ENCODE results near the gene PCNX3. TPM values are rescaled to one million over a fixed set of nuclear protein-coding genes. Genes with fewer than 3 reads are reported as not detected.

PCNX3 gene
- total RNA-seq, 3 donors from 2014 or later, result 55.8 to 59.7 (median 59.5) TPM

DNA sequence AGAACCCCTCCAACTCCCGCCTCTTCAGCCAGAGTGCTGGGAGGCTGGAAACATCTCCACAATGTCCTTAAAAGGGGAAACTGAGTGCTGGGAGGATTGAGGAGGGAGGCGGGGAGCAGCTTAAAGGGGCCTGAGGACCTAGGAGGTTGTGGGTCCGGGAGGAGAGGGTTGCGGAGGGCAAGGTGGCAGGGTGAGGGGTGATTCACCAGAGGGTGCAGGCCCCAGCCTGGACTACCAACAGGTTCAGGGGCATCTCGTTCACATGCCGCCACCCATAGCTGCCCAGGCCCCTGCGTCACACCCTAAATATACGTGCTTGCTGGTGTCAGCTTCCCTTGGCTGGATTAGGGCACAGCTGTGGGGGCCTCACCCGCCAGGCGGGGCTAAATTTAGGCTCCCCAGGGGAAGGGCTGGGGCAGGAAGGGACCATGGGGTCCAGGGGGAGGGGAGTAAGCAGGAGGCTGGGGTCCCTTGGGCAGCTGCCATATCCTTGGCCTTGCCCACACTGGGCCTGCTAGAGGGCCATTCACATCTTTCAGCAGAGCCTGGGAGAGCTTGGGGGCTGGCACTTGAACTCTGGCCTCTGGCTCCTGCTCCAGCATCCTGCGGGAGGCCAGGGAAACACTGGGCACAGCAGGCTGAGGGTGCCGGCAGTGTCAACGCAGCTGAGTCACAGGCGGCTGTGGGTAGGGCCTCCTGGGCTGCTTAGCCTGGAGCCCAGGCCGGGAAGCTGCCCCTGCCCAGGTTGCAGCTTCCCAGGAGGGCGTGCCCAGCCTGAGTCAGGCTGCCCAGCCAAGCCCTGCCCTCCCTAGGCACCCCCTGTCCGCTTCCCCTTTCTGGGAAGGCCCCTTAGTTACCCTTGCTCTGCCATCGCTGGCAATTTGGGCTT lies 38.5 kb upstream of the PCNX3 start:
- H3K9me3 Mint-ChIP-seq, result no peaks in the 10 kb centered on the region
- H3K36me3 Mint-ChIP-seq (ENCODE audit: insufficient read depth), result peaks cover 12% of the 10 kb centered on the region
- peak; percentile 26 for DNase-seq
- ATAC-seq, result peak; percentile 17 to 19
- peak overlapping the region; percentile 85 for H3K4me3 Mint-ChIP-seq
- H3K27me3 Mint-ChIP-seq (ENCODE audit: low read depth), result no peaks in the 10 kb centered on the region
- peaks cover 44% of the 10 kb centered on the region for H3K4me1 Mint-ChIP-seq (ENCODE audit: low read depth)

DNA sequence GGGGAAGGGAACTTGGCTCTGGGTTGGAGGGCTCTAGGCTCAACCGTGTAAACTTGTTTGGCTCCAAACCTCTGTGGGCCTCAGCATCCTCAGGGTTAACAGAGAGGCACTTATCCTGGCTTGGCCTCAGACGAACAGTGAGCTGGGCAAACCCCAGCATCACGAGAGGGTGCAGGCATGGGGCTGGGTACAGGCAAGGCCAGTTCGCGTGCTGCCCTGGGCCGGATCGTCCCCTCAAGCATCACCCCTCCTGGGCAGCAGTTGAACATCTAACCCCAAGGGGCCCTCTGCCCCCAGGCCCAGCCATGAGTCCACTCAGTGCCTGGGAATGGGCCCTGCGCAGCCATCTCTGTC lies 37.8 kb upstream of the PCNX3 start:
- no peaks in the 10 kb centered on the region for H3K9me3 Mint-ChIP-seq
- H3K4me3 Mint-ChIP-seq, result peak overlapping the region; percentile 85
- ATAC-seq (no peak), DNase-seq (no peak)
- H3K36me3 Mint-ChIP-seq (ENCODE audit: insufficient read depth), result peaks cover 15% of the 10 kb centered on the region
- H3K4me1 Mint-ChIP-seq (ENCODE audit: low read depth), result peaks cover 42% of the 10 kb centered on the region
- no peaks in the 10 kb centered on the region for H3K27me3 Mint-ChIP-seq (ENCODE audit: low read depth)

DNA sequence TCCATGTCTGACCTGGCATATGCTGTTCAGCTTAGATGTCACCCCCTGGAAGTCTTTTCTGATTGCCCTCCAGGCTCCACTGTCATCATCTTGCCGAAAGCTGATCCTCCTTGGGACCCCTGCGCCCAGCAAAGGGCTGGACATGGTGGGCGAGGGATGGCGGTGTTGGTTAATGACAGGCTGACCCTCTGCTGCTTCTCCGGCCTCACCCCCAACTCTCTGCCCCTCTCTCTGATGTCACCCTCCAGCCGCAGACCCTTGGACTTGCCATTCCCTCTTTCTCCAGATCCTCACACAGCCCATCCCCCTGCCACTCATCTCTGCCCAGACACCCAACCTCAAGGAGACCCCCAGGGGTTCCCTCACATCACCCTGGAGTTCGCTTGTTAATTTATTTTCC lies 37.4 kb upstream of the PCNX3 start:
- H3K4me1 Mint-ChIP-seq (ENCODE audit: low read depth), result peaks cover 40% of the 10 kb centered on the region
- no peak for DNase-seq
- peak overlapping the region; percentile 85 for H3K4me3 Mint-ChIP-seq
- H3K27me3 Mint-ChIP-seq (ENCODE audit: low read depth), result no peaks in the 10 kb centered on the region
- no peak for ATAC-seq
- H3K36me3 Mint-ChIP-seq (ENCODE audit: insufficient read depth), result peaks cover 19% of the 10 kb centered on the region
- H3K9me3 Mint-ChIP-seq, result no peaks in the 10 kb centered on the region

DNA sequence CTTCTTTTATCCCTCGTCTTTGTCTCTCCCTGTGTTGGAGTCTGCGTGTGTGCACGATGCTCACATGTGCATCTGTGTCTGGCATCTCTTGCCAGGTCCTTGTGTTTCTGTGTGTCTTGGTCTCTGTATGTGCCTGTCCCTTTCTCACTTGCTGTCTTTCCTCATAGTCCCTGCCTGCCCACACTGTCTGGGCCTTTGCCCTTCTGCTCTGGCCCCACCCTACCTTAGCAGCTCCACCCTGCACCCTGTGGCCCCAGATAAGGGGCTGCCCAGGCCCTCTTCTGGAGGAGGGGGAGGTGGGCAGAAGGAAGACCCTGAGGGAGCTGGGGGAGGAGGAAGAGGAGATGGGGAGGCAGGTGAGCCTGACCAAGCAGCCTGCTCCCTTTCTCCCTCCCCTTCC lies 36.9 kb upstream of the PCNX3 start:
- Mint-ChIP-seq H3K4me3 (peak overlapping the region; percentile 51), H3K36me3 (ENCODE audit: insufficient read depth) (peaks cover 19% of the 10 kb centered on the region), H3K4me1 (ENCODE audit: low read depth) (peaks cover 36% of the 10 kb centered on the region), H3K27me3 (ENCODE audit: low read depth) (no peaks in the 10 kb centered on the region), H3K9me3 (no peaks in the 10 kb centered on the region)
- no peak for DNase-seq
- ATAC-seq, result no peak

DNA sequence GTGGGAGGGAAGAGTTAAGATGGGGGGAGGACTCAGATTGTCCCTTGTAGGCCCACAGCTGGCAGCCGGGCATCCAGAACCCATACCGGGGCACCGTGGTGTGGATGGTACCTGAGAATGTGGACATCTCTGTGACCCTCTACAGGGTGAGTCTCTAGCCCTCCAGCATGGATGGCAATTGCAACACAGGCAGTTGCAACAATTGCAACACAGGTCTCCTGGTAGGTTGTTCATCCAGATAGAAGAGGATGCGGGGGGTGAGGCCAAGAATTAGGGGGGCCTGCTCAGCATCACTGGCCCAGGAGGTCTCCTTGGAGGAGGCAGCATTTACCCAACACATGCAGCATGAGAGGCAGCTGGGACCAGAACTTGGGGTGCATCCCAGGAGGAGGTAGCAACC lies 36.3 kb upstream of the PCNX3 start:
- H3K4me1 Mint-ChIP-seq (ENCODE audit: low read depth), result peaks cover 34% of the 10 kb centered on the region
- no peak for ATAC-seq
- no peaks in the 10 kb centered on the region for H3K27me3 Mint-ChIP-seq (ENCODE audit: low read depth)
- H3K9me3 Mint-ChIP-seq, result no peaks in the 10 kb centered on the region
- H3K36me3 Mint-ChIP-seq (ENCODE audit: insufficient read depth), result peaks cover 22% of the 10 kb centered on the region
- H3K4me3 Mint-ChIP-seq, result no peak overlapping the region
- no peak for DNase-seq

DNA sequence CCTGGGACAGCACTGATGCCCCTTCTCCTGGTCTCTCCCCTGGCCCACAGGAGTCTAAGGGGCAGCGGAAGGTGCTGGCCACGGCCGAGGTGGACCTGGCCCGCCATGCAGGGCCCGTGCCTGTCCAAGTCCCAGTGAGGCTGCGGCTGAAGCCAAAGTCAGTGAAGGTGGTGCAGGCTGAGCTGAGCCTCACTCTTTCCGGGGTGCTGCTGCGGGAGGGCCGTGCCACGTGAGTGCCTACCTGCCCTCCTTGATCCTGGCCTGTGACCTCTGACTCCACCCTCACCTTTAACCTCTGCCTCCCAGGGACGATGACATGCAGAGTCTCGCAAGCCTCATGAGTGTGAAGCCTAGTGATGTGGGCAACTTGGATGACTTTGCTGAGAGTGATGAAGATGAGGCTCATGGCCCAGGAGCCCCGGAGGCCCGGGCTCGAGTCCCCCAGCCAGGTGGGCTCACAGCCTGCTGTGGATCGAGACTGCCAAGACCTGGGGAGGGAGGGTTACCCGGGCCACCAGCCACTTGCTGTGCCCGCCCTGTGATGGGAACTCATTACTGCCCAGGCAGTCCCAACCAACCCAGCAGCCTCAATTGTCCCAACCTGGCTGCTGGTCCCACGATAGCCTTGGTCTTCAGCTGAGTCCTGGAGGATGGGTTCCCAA lies 35.4 kb upstream of the PCNX3 start:
- peaks cover 28% of the 10 kb centered on the region for H3K4me1 Mint-ChIP-seq (ENCODE audit: low read depth)
- no peak for DNase-seq

DNA sequence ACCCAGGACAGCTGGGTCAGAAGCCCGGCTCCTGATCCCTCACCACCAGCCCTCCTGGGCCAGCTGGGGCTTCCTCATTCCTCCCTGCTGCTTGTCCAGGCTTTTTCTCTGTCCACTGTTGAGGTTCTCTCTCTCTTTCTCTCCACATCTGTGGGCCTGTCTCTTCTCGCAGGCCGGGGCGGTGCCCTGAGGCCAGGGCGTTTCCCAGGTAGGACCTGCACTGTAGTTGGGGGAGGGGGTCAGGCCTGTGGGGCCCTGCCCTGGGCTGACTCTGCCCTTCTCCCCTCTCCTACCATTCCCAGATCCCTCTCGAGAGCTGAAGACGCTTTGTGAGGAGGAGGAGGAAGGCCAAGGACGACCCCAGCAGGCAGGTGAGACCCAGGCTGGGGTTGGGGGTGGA lies 34.8 kb upstream of the PCNX3 start:
- H3K4me1 Mint-ChIP-seq (ENCODE audit: low read depth), result peaks cover 23% of the 10 kb centered on the region
- H3K27me3 Mint-ChIP-seq (ENCODE audit: low read depth), result no peaks in the 10 kb centered on the region
- peaks cover 25% of the 10 kb centered on the region for H3K36me3 Mint-ChIP-seq (ENCODE audit: insufficient read depth)
- no peak overlapping the region for H3K4me3 Mint-ChIP-seq
- no peak for ATAC-seq
- no peak for DNase-seq
- no peaks in the 10 kb centered on the region for H3K9me3 Mint-ChIP-seq

More for the DNA sequence above, 35.4 kb upstream of the PCNX3 start:
- no peaks in the 10 kb centered on the region for H3K9me3 Mint-ChIP-seq
- no peaks in the 10 kb centered on the region for H3K27me3 Mint-ChIP-seq (ENCODE audit: low read depth)
- H3K4me3 Mint-ChIP-seq, result no peak overlapping the region
- H3K36me3 Mint-ChIP-seq (ENCODE audit: insufficient read depth), result peaks cover 25% of the 10 kb centered on the region
- ATAC-seq, result no peak

DNA sequence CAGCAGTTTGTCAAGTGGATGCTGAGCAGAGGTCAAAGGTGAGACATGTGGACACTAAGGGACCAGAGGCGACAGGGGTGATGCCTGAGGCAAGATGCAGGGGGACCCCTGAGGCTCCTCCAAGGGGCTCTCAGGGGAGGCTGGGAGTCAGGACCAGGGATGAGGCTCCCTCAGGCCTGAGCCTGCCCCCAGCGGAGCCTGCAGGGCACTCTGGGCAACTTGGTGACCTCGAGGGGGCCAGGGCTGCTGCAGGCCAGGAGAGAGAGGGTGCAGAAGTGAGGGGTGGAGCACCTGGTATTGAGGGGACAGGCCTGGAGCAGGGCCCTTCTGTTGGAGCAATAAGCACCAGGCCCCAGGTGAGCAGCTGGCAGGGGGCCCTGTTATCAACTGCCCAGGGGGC lies 33.6 kb upstream of the PCNX3 start:
- ATAC-seq (no peak), DNase-seq (no peak)
- H3K36me3 Mint-ChIP-seq (ENCODE audit: insufficient read depth), result peaks cover 25% of the 10 kb centered on the region
- H3K27me3 Mint-ChIP-seq (ENCODE audit: low read depth), result no peaks in the 10 kb centered on the region
- H3K4me3 Mint-ChIP-seq, result no peak overlapping the region
- peaks cover 26% of the 10 kb centered on the region for H3K4me1 Mint-ChIP-seq (ENCODE audit: low read depth)
- no peaks in the 10 kb centered on the region for H3K9me3 Mint-ChIP-seq

DNA sequence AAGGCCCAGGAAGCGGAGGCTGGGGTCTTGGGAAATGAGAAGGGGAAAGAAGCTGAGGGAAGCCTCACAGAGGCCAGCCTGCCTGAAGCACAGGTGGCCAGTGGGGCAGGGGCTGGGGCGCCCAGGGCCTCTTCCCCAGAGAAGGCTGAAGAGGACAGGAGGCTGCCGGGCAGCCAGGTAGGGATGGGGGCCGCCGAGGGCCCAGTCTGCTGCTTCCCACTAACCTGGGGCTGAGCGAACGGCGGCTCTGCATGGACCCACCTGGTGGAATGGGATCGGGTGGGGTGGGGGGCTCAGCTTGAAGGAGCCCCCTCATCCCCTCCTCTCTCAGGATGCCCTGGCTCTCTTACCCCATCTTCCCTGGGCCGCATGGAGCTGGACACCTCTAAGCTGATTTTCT lies 32.0 kb upstream of the PCNX3 start:
- peaks cover 24% of the 10 kb centered on the region for H3K36me3 Mint-ChIP-seq (ENCODE audit: insufficient read depth)

DNA sequence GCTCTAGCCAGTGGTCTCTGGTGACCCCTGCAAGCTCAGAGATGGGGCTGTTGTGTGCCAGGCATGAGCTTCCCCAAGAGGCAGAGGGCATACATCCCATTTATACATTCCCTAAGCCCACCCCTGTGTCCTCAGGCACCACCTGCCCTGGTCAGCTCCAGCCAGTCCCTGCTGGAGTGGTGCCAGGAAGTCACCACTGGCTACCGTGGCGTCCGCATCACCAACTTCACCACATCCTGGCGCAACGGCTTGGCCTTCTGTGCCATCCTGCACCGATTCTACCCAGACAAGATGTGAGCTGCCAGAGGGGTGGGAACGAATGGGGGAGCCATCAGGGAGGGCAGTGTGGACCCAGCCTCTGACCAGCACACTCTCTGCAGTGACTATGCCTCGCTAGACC lies 31.5 kb upstream of the PCNX3 start:
- peaks cover 30% of the 10 kb centered on the region for H3K4me1 Mint-ChIP-seq (ENCODE audit: low read depth)
- ATAC-seq (no peak), DNase-seq (no peak)
- H3K36me3 Mint-ChIP-seq (ENCODE audit: insufficient read depth), result peaks cover 22% of the 10 kb centered on the region
- H3K4me3 Mint-ChIP-seq, result no peak overlapping the region
- no peaks in the 10 kb centered on the region for H3K9me3 Mint-ChIP-seq
- no peaks in the 10 kb centered on the region for H3K27me3 Mint-ChIP-seq (ENCODE audit: low read depth)

More for the DNA sequence above, 32.0 kb upstream of the PCNX3 start:
- DNase-seq (no peak), ATAC-seq (no peak)
- no peaks in the 10 kb centered on the region for H3K27me3 Mint-ChIP-seq (ENCODE audit: low read depth)
- no peaks in the 10 kb centered on the region for H3K9me3 Mint-ChIP-seq
- H3K4me3 Mint-ChIP-seq, result no peak overlapping the region
- peaks cover 26% of the 10 kb centered on the region for H3K4me1 Mint-ChIP-seq (ENCODE audit: low read depth)

DNA sequence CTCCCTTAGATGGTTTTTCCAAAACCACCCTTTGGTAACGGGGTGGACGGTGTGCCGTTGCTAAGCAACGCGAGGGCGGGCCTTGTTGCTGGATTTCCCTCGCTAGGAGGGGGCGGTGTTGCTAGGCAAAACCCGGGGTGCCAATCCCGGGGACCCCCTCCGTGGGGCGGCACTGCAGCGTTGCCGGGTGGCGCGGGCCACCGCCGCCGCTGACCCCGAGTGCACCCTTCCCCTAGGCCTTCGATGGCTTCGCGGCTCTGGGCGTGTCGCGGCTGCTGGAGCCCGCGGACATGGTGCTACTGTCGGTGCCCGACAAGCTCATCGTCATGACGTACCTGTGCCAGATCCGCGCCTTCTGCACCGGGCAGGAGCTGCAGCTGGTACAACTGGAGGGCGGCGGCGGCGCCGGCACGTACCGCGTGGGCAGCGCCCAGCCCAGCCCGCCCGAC lies 30.8 kb upstream of the PCNX3 start:
- ATAC-seq, result no peak

DNA sequence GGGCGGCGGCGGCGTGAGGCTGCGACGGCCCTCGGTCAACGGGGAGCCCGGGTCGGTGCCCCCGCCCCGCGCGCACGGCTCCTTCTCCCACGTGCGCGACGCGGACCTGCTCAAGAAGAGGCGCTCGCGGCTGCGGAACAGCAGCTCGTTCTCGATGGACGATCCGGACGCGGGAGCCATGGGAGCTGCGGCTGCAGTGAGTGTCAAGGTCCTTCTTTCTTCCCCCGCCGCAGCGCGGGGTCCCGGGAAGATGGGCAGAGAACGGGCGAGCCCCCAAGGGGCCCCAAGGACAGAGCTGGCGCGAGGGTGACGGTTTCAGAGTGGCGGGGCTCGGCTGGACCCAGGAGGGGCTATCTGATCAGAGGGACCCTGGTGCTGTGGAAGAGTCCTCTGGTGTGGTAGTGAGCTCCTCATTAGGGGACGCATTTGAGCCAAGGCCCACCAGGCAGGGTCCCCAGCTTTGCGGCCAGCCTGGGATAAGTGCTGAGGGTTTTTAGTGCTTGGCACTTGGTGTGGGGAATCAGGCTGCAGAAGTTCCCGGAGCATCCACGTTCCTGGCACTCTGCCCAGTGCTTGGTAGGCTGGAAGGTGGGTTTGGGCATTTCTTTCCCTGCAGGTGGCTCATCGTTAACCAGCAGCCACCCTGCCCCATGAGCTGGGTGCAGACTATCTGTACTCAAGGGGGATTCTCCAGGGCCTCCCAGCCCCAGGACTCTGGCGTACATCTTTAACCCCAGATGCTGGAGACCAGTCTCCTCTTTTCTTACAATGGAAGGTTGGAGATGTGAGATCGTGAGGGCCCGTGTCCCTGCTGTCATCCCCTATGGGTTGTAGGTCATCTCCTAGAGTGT lies 30.0 kb upstream of the PCNX3 start:
- Mint-ChIP-seq H3K36me3 (ENCODE audit: insufficient read depth) (peaks cover 18% of the 10 kb centered on the region), H3K27me3 (ENCODE audit: low read depth) (no peaks in the 10 kb centered on the region), H3K4me1 (ENCODE audit: low read depth) (peaks cover 33% of the 10 kb centered on the region), H3K9me3 (no peaks in the 10 kb centered on the region), H3K4me3 (no peak overlapping the region)
- no peak for DNase-seq
- ATAC-seq, result no peak

More for the DNA sequence above, 30.8 kb upstream of the PCNX3 start:
- Mint-ChIP-seq H3K36me3 (ENCODE audit: insufficient read depth) (peaks cover 21% of the 10 kb centered on the region), H3K9me3 (no peaks in the 10 kb centered on the region), H3K4me1 (ENCODE audit: low read depth) (peaks cover 33% of the 10 kb centered on the region), H3K27me3 (ENCODE audit: low read depth) (no peaks in the 10 kb centered on the region), H3K4me3 (no peak overlapping the region)
- no peak for DNase-seq

DNA sequence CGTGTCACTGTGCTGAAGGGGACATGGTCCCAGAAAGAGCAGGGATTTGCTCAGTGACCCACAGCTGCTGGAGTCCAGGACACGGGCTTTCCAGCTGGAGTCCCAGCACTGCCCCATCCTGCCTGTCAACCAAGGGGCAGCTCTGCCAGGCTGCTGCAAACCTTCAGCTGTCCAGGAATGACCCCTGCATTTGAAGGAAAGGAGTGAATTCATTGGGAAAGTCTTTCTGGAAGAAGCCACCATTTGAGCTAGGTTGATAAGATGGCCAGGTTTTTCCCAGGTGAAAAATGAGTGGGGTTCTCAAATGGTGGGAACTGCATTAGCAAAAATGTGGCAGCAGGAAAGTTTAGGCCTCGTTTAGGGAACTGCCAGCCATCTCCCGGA lies 29.3 kb upstream of the PCNX3 start:
- Mint-ChIP-seq H3K27me3 (ENCODE audit: low read depth) (no peaks in the 10 kb centered on the region), H3K4me3 (no peak overlapping the region), H3K4me1 (ENCODE audit: low read depth) (peaks cover 31% of the 10 kb centered on the region), H3K9me3 (no peaks in the 10 kb centered on the region), H3K36me3 (ENCODE audit: insufficient read depth) (peaks cover 18% of the 10 kb centered on the region)
- DNase-seq (no peak), ATAC-seq (no peak)

DNA sequence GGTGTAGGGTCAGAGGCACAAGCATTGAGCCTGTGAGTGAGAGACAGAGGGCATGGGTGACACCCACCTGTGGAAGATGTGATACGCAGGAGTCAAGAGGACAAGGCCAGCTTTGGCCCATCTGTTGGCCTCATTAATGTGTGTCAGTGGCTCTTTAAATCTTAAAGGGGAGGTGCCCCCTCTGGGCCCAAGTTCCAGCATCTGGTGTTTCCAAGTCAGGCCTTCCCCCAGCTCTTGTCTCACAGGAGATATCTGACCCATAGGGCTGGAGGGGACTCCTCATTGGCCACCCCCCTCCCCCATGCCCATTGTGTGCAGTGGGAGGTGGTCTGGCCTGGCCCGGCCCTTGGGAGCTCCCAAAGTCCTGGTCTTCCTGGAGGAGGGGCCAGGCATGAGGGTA lies 28.9 kb upstream of the PCNX3 start:
- no peak overlapping the region for H3K4me3 Mint-ChIP-seq
- H3K9me3 Mint-ChIP-seq, result no peaks in the 10 kb centered on the region
- peaks cover 31% of the 10 kb centered on the region for H3K4me1 Mint-ChIP-seq (ENCODE audit: low read depth)
- H3K27me3 Mint-ChIP-seq (ENCODE audit: low read depth), result no peaks in the 10 kb centered on the region
- peaks cover 18% of the 10 kb centered on the region for H3K36me3 Mint-ChIP-seq (ENCODE audit: insufficient read depth)
- no peak for DNase-seq
- no peak for ATAC-seq
